COLO829 (cell line): ENCODE data around the gene ELK3.

Experiments
- DNase-seq: peaks from one replicate; pipeline ENCODE4 v3.0.0; 2012; ENCODE audit warnings: low spot score

ELK3 gene

DNA sequence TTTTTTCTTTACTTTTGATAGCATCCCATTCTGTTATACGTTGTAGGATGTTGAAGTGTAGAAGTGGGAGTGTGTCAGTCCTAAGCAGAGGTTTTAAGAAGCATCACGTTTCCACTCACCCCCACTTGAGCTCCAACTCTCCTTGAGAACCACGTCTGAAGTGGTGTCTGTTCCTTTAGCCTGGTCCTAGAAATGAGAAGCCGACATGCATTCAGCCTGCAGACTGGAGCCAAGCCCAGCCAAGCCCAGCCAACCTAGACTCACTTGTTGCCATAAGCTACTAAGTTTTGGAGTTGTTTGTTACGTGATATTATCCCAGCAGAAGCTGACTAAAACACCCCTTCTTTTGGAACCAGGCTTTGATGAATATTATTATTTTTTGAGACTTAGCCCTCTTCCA lies 4.4 kb upstream of the ELK3 start:
- DNase-seq = no peak

DNA sequence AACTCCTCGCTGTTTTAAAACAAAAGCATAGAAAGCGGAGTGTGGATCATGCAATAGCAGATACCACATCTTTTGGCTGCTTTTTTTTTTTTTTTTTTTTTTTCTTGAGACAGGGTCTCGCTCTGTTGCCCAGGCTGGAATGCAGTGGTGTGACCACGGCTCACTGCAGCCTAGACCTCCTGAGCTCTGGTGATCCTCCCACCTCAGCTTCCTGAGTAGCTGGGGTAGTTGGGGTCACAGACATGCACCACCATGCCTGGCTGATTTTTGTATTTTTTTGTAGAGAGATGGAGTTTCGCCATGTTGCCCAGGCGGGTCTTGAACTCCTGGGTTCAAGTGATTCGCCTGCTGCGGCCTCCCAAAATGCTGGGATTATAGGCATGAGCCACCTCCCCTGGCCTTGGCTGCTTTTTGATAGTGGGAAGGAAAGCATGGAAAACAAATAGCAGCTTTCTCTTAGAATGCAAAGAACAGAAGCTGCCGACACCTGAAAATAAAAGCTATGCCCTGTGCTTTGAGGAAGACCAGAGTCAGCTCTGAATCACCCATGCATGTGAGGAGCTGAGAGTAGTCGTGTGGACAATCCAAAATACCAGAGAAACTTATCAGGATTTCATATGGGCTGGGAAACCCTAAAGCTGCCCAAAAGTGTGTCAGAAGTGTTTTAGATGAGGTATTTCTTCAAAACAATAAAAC lies 3.6 kb upstream of the ELK3 start:
- no peak for DNase-seq

DNA sequence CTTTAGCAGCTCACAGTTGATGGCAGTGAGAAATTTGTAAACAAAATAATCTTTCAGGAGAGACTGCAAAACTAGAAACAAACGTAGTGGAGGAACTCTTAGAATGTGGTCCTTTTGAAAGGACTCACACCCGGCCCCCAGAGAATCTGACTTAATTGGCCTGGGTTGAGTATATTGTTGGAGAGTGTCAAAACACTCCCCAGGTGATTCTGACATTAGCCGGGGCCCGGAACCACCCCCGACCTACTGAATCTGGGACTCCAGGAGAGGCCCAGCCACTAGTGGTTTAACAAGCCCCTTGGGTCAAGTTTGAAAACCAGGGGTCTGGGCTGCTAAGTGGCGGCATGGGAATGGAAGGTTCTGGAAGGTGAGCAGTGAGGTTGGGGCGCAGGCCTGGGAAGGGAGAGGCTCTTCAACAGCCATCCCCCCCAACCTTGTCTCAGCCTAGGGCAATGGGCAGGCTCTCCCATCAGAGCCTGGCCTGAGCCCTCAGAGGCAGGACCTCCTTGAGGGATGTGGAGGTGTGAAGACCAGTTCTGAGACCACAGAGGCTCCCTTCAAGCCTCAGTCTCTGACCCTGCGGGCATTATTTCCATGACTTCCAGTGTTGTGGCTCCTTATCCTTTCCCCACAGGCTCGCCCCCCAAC lies 1.1 kb upstream of the ELK3 start:
- DNase-seq = no peak

DNA sequence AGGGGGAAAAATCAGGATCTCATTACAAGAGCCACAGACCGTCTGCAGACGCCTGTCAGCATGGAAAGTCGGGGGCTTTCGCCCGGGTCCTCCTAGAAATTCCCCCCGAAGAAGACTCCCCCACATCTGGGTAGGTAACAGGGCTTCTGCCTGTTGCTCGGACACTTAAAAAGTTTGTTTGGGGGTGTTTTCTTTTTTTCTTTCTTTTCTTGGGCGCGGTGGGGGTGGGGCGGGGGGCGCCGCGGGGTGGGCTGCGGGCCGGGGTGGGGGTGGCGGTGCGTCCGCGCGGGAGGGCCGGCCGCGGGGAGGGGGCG lies 358 bp downstream of the ELK3 start:
- no peak for DNase-seq

DNA sequence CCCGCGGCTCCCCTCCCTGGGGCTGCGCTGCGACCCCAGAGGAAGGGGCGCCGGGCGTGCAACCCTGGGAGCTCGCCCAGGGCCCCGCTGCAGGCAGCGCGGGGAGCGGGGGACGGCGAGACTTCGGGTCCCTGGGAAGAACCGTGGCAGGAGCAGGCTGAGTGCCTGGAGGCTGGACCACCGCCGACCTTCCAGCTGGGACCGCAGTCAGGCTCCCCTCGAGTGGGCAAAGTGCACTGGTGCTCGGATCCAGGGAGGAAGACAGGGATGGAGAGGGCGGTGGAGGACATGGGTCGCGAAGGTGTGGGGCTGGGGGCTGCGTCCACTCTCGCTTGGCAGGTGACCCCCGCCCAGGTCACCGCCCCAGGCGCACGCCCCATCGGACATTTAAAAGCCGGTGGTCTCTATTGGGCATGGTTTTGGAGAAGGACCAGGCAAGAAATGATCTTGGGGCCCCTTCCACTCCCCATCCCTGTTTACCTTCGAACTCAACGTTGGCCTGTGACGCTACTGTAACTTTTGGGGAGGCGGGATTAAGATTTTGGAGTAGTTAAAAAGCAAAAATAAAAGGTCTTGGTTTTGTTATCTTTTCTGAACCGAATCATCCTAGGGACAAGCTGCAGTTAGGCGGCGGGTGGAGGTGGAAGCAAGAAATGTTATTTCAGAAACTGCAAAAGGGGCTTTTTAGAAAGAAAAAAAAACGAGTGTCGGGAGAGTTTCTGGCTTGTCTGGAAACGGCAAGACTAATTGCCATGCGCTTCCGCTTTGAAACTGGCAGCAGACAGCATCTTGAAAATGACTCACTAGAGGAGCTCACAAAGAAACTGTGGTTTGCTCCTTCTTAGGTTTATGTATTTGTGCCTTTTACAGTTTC lies 1.0 kb downstream of the ELK3 start:
- DNase-seq = peak; percentile 91

DNA sequence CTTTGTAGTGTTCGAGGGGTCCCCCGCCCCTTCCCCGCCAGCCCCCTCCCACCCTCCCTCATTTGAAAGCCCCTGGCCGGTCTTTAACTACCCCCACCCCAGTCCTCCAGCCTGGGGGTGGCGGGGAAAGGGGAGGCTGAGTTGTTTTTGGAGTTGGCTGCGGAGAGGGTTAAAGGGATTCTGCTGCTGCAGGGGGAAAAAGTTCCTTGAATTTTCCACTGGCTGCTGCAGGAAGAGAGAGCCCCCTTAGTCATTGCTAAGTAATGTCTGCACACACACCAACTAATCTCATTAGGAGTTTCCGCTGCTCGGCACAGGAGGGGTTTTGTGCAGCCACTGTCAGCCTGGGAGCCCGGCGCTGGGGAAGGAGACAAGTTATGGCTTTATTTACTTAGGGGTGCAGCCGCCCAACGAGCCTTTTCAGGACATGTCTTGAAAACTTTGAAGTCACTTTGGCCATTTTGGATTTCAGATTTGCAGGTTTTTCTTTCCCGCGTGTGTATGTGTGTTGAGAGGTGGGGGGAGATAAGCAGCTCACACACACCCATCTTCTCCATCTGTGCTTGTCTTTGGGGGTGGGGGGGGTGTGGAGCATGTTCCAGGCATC lies 1.8 kb downstream of the ELK3 start:
- peak; percentile 71 for DNase-seq

DNA sequence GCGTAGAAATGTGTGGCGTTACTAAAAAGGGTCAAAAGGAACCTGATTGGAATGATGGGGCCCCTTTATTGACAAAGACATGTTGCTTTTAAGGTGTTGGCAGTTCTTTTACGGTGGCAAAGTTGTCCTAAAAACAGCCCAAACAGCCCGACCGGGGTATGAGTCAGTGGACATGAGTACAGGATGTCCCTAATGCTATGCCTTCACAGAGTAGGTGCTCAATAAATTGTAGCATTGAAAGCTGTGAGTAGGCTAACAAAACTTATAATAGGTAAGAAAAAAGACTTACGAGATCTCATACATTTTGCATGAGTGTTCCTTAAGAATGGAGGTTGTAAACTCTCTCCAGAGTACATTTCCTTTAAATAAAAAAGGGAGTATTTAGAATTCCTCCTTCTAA lies 2.6 kb downstream of the ELK3 start:
- no peak for DNase-seq

DNA sequence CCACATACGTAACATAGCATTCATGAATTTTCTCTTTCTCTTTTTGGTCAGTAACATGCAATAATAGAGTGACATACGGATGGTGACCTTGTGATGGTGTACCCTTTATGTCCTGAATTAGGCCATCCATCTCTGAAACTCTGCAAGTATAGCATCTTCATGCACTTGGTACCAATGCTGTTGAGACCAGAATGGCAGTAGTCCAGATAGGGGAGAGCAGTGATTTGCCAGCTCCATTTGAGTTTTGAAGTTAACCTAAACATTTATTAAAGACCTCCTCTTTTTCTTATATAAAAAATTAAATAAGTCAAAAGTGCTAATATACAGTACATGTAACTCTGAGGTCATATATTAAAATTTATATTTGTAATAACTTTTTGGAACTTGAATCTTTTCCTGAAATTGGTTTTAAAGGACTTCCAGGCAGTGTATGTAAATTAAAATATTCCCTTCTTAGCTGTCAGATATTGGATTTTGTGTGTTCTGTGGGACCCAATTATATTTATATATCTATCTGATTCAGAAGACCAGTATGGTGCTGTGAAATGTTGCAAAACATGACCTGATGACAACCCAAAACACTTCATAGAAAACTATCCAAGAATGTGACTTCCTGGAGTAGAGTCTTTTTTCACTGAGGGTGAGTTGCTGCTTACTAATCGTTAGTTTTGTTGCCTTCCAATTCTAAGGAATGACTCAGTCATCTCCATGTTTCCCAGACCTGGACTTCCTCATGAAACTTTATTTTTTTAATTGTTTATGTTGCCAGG lies 3.5 kb downstream of the ELK3 start:
- DNase-seq = peak; percentile 49

DNA sequence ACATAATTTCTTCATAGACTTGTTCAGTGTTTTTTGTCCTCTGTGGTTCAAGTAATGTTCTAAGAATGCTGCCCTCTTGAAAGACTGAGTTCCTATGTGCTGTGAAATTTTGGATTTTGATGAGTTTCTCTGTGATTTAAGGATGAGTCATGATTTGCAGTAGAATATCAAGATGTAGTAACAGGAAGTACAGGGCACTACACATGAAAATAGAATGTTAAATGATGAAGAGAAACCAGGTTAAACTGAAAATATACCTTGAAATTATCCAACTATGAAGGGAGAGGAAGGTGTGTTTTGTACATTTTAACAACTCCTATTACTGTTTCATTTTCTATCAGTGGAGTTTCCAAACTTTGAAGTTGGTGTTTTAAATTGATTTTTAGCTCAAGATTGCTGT lies 4.8 kb downstream of the ELK3 start:
- DNase-seq = peak; percentile 61

DNA sequence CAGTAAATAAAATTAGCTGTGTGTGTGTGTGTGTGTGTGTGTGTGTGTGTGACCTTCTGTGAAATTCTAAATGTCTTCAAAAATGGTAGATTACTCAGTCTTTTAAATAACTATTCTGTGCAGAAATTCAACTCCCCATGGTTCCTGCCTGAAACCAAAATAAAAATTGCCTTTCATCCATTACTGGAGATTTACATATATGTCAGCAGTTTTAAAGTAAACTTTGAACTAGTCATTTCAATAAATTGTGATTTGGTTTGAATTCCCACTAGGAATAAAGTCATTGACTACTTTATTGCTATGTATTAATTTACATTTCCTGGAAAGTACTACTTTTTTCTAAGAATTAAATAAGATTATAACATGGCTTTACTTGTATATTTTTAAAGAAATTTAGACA lies 5.3 kb downstream of the ELK3 start:
- DNase-seq = no peak

DNA sequence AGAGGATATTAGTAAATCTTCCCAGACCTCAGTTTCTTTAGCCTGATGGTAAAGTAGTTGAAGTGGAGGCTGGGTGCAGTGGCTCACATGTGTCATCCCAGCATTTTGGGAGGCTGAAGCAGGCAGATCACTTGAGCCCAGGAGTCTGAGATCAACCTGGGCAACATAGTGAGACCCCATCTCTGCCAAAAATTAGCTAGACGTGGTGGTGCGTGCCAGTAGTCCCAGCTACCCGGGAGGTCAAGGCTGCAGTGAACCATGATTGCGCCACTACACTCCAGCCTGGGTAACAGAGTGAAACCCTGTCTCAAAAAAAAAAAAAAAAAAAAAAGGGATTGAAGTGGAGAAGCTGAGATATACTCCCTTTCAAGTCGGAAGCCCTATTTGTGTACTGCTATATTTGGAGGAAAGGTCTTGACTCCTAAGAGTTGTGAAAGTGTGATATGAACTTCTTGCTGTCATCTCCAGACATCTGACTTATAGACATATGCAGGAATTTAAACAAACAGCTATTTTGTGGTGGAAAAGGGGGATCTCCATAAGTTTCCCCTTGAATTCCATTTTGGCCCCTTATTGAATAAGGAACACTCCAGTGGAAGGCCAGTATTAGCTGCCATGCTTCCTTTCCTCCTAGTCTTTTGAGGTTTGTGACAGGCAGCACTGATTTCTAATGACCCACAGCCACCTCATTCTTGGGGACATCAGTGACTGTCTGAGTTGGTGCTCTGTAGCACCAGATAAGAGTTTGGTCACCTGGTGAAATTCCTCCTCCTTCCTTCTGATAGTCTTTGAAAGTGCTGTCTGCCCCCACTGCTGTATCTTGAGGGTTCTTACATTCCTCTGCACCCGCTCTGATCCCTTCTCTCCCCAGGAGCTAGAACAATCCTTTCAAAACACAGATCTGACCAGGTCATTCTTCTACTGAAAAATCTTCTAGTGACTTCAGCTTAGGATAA lies 7.4 kb downstream of the ELK3 start:
- no peak for DNase-seq

DNA sequence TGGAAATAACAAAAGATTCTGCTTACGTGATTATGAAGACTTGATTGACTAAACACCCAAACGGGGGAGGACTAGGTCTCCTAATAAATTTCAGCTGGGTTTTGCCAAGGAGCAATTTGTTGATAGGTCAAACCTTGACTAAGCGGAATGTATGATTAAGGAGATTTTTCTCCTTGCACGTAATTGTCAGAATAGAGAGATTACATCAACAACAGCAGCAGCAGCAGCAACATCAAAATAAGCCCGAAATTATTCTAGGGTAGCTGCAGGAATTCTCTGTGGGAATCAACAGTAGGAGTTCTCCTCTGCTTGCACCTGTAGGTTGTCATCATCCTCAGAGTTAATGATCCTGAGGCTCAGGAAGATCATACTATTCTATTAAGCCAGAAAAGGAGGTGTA lies 10.2 kb downstream of the ELK3 start:
- no peak for DNase-seq

DNA sequence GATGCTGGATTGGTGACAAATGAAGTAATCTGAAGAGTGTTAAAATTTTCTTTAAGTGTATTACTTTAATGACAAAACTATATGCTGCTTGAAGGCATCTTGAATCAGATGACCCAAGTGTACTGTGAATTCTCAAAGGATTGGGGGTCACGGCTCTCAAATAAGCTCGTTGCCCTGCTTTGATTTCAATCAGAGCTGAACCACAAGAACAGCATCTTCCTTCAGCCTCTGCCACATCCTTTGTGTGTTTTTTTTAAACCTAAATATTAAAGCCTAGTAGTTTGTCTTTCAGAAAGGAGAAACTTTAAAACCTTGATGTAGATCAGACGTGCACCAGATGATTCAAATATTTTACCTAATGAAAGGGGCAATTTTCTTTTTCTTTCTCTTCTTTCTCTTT lies 11.7 kb downstream of the ELK3 start:
- DNase-seq = no peak

DNA sequence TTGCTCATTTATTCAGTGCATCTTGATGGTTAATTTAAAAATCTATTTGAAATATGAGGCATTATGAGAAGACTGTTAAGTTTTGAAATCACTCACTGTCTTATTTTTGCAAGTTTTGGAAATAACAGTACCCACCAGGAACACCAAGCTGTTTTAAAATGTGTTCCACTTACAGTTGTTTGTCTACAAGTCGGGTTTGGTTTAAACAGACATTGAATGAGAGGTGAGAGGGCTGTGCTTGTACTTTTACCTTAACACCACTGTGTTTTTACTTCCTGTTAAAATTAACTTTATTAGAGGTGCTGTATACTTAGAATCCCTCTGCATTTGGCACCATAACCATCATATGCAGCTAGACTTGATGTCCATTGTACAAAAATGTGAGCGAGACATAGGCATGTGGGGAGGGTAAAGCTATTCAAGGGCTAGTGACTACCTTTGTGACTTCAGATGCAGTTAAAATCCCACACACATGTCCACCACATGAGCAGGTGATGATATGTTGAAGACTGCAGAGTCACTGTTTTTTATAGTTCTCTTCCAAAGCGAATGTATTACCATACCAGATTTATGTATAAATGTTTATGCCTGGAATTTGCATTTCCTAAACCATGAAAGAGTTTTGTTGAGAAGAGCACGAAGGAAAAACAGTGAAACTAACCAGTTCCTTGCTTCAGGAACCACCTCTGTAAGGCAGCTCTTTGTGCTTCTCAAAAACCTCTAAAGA lies 12.9 kb downstream of the ELK3 start:
- no peak for DNase-seq

DNA sequence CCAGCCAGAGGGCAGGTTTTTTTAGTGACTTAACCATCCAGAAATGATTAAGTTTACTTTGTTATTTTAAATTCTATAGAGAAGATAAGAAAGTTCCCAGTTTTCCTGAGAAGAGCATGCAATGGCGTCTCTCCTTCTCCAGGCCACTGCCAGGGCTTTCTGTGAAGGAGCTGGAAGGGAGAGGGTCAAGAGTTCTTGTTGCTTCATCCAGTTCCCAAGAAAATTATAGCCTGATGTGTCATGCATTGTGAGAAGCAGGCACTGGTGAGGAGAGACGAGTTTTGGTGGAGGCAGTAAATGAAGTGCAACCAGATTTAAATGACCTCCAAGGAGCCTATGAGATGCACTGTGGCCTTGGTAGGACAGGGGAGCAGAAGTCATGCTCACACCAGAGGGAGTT lies 14.2 kb downstream of the ELK3 start:
- no peak for DNase-seq

DNA sequence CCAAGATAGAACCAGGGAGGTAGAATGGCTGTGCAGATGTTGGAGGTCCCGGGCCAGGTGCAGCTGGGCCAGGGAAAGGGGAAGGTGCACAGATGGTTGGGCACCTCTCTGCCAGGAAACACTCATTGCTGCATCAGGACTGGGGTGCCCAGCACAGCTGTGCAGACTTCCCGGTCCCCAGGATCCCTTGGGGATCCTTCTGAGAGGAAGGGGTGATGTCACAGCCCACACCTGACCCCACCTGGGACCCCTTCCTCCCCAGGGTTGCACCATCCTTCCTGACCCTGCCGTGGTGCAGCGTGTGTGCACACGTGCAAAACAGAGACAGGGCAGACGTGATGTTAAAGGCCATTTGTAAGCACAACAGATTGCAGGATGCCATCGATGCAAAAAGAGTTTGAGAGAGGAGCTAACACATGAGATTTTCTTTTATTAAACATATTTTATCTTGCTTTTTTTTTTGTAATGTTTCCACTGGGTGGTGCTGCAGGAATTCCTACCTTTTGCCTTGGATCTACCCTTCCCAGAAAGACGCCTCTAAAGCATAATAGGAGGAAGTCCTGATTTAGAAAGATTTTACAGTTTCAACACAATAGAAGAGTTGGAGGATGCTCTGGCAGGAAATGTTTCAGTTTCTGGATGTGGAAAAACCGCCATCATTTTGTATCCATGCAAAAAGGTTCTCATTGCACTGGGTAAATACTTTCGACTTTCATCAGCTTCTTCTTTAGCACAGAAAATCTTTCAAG lies 14.8 kb downstream of the ELK3 start:
- no peak for DNase-seq

DNA sequence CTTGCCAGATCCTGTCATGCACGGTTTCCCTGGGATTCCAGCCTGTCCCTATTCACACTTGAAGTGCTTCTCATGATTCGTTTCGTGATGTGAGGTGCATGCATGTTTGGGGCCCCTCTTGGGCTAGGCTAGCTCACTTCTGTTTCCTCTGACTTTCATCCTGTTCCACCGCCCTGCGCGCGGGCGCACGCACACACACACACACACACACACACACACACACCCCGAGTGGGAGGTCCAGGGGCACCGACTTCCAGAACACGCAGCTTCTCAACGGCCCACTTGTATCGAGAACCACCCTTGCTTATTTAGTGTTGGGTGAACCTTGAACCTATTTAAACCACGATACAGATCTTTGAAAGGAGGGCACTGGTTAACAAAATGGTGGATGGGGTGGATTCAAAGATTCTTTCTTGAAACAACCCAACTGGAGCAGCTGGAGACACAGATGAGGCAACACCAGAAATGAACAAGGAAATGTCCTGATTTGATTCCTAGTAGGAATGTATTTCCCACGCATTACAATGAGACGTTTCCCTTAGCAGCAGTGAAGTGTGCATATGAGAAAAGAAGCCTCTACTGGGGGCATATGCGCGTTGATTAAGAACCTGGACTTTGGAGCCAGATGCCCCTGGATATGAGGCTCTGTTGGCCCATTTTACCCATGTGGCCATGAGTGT lies 16.3 kb downstream of the ELK3 start:
- DNase-seq = no peak

DNA sequence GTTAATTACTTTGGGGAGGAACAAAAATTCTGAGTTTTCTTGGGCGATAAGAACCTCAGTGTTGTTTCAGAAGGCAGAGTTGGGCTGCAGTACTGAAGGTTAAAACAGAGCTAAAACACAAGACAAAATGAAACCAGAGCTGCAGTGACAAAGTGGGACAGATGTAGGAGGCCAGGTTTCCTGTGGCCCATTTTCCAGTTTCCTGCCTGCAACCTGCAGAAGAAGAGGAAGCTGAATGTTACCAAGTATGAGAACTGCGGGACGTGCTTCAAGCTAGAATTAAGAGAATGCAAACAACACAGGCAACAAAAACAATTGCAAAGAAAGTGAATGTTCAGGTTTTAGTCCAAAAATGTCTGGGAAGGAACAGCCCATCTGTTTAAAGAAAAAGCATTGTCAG lies 17.8 kb downstream of the ELK3 start:
- DNase-seq = no peak
